SK-N-SH treated with all-trans-retinoic acid at 6 μM for 48 hours (cell line): ENCODE data around the gene MARCHF4.

ENCODE experiments used
- ATAC-seq: fragments of 200-7000 bp; cut with Tn5 transposase; 3 replicates; pipeline ENCODE4 v1.9.1; 2020; ENCODE audit warnings: mild to moderate bottlenecking, moderate library complexity
- ARNTL ChIP-seq: fragments of 450-650 bp; formaldehyde crosslinking; IDR thresholded peaks from 2 replicates; pipeline ENCODE4 v1.5.0; 2020; ENCODE audit warnings: low read depth, mild to moderate bottlenecking, moderate library complexity, borderline replicate concordance
- CSDC2 ChIP-seq: fragments of 250-450 bp; sonication (Bioruptor Pico); IDR thresholded peaks from 2 replicates; pipeline ENCODE4 v1.5.0; 2020; ENCODE audit warnings: mild to moderate bottlenecking, moderate library complexity
- ESRRG ChIP-seq: fragments of 250-450 bp; sonication (Bioruptor Pico); IDR thresholded peaks from 2 replicates; pipeline ENCODE4 v1.6.1; 2021; ENCODE audit warnings: mild to moderate bottlenecking
- GLIS3 ChIP-seq: fragments of 250-450 bp; sonication (Bioruptor Pico); IDR thresholded peaks from 2 replicates; pipeline ENCODE4 v1.5.0; 2020; ENCODE audit warnings: mild to moderate bottlenecking, moderate library complexity
- OSR1 ChIP-seq: fragments of 250-450 bp; sonication (Bioruptor Pico); IDR thresholded peaks from 2 replicates; pipeline ENCODE4 v1.8.0; 2022; ENCODE audit warnings: moderate library complexity, mild to moderate bottlenecking, inconsistent platforms
- PPARA ChIP-seq: fragments of 250-450 bp; sonication (Bioruptor Pico); IDR thresholded peaks from 2 replicates; pipeline ENCODE4 v1.5.0; 2020; ENCODE audit warnings: mild to moderate bottlenecking, borderline replicate concordance
- RARB ChIP-seq: fragments of 250-450 bp; sonication (Bioruptor Pico); IDR thresholded peaks from 2 replicates; pipeline ENCODE4 v1.8.0; 2021; ENCODE audit warnings: mild to moderate bottlenecking, moderate library complexity
- SNAI2 ChIP-seq: fragments of 250-450 bp; sonication (Bioruptor Pico); IDR thresholded peaks from 2 replicates; pipeline ENCODE4 v1.5.0; 2020; ENCODE audit warnings: mild to moderate bottlenecking, moderate library complexity
- TCF4 ChIP-seq: fragments of 250-450 bp; sonication (Bioruptor Pico); IDR thresholded peaks from 2 replicates; pipeline ENCODE4 v1.8.0; 2021; ENCODE audit warnings: mild to moderate bottlenecking, moderate library complexity, borderline replicate concordance
- TOX ChIP-seq: fragments of 250-450 bp; sonication (Bioruptor Pico); IDR thresholded peaks from 2 replicates; pipeline ENCODE4 v1.8.0; 2021; ENCODE audit warnings: mild to moderate bottlenecking, moderate library complexity, borderline replicate concordance
- ZC3H10 ChIP-seq: fragments of 250-450 bp; sonication (Bioruptor Pico); IDR thresholded peaks from 2 replicates; pipeline ENCODE4 v1.5.1; 2021; ENCODE audit warnings: mild to moderate bottlenecking, moderate library complexity
- ZFP3 ChIP-seq: fragments of 250-450 bp; sonication (Bioruptor Pico); IDR thresholded peaks from 2 replicates; pipeline ENCODE4 v1.5.0; 2020; ENCODE audit warnings: mild to moderate bottlenecking, moderate library complexity
- ZFP30 ChIP-seq: fragments of 450-650 bp; formaldehyde crosslinking; IDR thresholded peaks from 2 replicates; pipeline ENCODE4 v1.5.0; 2022; ENCODE audit warnings: mild to moderate bottlenecking, moderate library complexity
- ZNF565 ChIP-seq: fragments of 450-650 bp; formaldehyde crosslinking; conservative IDR thresholded peaks from 2 replicates; pipeline ENCODE4 v1.5.0; 2020; ENCODE audit warnings: low read depth, mild to moderate bottlenecking, moderate library complexity
- ZNF70 ChIP-seq: fragments of 450-650 bp; formaldehyde crosslinking; IDR thresholded peaks from 2 replicates; pipeline ENCODE4 v1.5.0; 2020; ENCODE audit warnings: mild to moderate bottlenecking, moderate library complexity
- ZNF8 ChIP-seq: fragments of 450-650 bp; formaldehyde crosslinking; IDR thresholded peaks from 2 replicates; pipeline ENCODE4 v1.5.0; 2020; ENCODE audit warnings: mild to moderate bottlenecking, moderate library complexity
- TF ChIP-seq, protein P1 (sequence below): fragments of 250-450 bp; sonication (Bioruptor Pico); IDR thresholded peaks from 2 replicates; pipeline ENCODE4 v1.5.1; 2020; ENCODE audit warnings: low read depth, mild to moderate bottlenecking, moderate library complexity
- TF ChIP-seq, protein P2 (sequence below): fragments of 250-450 bp; sonication (Bioruptor Pico); IDR thresholded peaks from 2 replicates; pipeline ENCODE4 v1.8.0; 2020; ENCODE audit warnings: mild to moderate bottlenecking, moderate library complexity, borderline replicate concordance
- TF ChIP-seq, protein P3 (sequence below): fragments of 250-450 bp; sonication (Bioruptor Pico); IDR thresholded peaks from 2 replicates; pipeline ENCODE4 v1.8.0; 2021; ENCODE audit warnings: low read depth, mild to moderate bottlenecking, moderate library complexity, borderline replicate concordance
- TF ChIP-seq, protein P4 (sequence below): fragments of 250-450 bp; sonication (Bioruptor Pico); IDR thresholded peaks from 2 replicates; pipeline ENCODE4 v1.5.1; 2021; ENCODE audit warnings: mild to moderate bottlenecking, moderate library complexity
- TF ChIP-seq, protein P5 (sequence below): fragments of 250-450 bp; sonication (Bioruptor Pico); IDR thresholded peaks from 2 replicates; pipeline ENCODE4 v1.5.0; 2020; ENCODE audit warnings: mild to moderate bottlenecking, moderate library complexity

MARCHF4 gene

DNA sequence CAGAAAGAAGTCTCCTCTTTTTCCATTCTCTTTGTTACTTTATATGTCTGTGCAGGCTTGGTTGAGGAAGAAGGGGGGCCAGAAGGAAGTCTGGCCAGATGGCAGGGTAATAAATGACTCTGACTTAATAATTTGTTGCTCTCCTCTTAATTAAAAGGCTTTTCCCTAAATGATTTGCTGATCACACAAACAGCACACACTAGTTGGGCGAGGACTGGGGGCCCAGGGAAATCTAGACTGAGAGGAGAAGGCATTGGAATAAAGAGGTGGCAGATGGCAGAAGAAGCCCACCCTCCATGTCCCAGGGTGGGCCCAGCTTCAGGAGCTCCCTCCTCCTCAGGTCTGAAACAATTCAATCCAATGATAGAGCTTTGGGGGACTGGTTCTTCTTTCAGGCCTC, 27.3 kb upstream of the MARCHF4 start:
- ATAC-seq: no peak
- TF ChIP-seq ARNTL (no peak), TOX (CRISPR knock-in tag) (no peak), ZFP3 (CRISPR knock-in tag) (no peak), ESRRG (CRISPR knock-in tag) (no peak), TCF4 (CRISPR knock-in tag) (no peak), ZFP30 (CRISPR knock-in tag) (no peak)
- TF ChIP-seq, protein P1, sequence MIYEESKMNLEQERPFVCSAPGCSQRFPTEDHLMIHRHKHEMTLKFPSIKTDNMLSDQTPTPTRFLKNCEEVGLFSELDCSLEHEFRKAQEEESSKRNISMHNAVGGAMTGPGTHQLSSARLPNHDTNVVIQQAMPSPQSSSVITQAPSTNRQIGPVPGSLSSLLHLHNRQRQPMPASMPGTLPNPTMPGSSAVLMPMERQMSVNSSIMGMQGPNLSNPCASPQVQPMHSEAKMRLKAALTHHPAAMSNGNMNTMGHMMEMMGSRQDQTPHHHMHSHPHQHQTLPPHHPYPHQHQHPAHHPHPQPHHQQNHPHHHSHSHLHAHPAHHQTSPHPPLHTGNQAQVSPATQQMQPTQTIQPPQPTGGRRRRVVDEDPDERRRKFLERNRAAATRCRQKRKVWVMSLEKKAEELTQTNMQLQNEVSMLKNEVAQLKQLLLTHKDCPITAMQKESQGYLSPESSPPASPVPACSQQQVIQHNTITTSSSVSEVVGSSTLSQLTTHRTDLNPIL: no peak
- TF ChIP-seq, protein P2, sequence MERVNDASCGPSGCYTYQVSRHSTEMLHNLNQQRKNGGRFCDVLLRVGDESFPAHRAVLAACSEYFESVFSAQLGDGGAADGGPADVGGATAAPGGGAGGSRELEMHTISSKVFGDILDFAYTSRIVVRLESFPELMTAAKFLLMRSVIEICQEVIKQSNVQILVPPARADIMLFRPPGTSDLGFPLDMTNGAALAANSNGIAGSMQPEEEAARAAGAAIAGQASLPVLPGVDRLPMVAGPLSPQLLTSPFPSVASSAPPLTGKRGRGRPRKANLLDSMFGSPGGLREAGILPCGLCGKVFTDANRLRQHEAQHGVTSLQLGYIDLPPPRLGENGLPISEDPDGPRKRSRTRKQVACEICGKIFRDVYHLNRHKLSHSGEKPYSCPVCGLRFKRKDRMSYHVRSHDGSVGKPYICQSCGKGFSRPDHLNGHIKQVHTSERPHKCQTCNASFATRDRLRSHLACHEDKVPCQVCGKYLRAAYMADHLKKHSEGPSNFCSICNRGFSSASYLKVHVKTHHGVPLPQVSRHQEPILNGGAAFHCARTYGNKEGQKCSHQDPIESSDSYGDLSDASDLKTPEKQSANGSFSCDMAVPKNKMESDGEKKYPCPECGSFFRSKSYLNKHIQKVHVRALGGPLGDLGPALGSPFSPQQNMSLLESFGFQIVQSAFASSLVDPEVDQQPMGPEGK (CRISPR knock-in tag): no peak

DNA sequence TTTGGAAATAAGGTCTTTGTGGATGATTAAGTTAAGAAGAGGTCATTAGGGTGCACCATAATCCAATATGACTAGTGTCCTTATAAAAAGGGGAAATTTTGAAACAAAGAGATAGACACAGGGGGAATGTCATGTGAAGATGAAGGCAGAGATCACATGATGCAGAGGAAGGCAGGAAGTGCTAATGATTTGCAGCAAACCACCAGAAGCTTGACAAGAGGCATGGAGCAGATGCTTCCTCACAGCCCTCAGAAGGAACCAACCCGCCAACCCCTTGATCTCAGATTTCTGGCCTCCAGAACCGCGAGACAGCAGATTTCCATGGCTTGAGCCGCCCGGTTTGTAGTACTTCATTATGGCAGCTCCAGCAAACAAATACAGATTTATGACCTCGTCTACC, 22.6 kb upstream of the MARCHF4 start:
- ATAC-seq: no peak
- TF ChIP-seq CSDC2 (CRISPR knock-in tag) (no peak), TOX (CRISPR knock-in tag) (no peak), OSR1 (CRISPR knock-in tag) (no peak), ARNTL (no peak), ZNF70 (CRISPR knock-in tag) (no peak), ZNF565 (CRISPR knock-in tag) (no peak), GLIS3 (CRISPR knock-in tag) (no peak), SNAI2 (no peak), ZC3H10 (CRISPR knock-in tag) (no peak), RARB (CRISPR knock-in tag) (no peak), ZNF8 (CRISPR knock-in tag) (no peak), ESRRG (CRISPR knock-in tag) (no peak), ZFP3 (CRISPR knock-in tag) (no peak), PPARA (CRISPR knock-in tag) (no peak)
- TF ChIP-seq, protein P3, sequence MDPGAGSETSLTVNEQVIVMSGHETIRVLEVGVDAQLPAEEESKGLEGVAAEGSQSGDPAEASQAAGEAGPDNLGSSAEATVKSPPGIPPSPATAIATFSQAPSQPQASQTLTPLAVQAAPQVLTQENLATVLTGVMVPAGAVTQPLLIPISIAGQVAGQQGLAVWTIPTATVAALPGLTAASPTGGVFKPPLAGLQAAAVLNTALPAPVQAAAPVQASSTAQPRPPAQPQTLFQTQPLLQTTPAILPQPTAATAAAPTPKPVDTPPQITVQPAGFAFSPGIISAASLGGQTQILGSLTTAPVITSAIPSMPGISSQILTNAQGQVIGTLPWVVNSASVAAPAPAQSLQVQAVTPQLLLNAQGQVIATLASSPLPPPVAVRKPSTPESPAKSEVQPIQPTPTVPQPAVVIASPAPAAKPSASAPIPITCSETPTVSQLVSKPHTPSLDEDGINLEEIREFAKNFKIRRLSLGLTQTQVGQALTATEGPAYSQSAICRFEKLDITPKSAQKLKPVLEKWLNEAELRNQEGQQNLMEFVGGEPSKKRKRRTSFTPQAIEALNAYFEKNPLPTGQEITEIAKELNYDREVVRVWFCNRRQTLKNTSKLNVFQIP (CRISPR knock-in tag): no peak
- TF ChIP-seq, protein P4, sequence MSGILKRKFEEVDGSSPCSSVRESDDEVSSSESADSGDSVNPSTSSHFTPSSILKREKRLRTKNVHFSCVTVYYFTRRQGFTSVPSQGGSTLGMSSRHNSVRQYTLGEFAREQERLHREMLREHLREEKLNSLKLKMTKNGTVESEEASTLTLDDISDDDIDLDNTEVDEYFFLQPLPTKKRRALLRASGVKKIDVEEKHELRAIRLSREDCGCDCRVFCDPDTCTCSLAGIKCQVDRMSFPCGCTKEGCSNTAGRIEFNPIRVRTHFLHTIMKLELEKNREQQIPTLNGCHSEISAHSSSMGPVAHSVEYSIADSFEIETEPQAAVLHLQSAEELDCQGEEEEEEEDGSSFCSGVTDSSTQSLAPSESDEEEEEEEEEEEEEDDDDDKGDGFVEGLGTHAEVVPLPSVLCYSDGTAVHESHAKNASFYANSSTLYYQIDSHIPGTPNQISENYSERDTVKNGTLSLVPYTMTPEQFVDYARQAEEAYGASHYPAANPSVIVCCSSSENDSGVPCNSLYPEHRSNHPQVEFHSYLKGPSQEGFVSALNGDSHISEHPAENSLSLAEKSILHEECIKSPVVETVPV: no peak
- TF ChIP-seq, protein P5, sequence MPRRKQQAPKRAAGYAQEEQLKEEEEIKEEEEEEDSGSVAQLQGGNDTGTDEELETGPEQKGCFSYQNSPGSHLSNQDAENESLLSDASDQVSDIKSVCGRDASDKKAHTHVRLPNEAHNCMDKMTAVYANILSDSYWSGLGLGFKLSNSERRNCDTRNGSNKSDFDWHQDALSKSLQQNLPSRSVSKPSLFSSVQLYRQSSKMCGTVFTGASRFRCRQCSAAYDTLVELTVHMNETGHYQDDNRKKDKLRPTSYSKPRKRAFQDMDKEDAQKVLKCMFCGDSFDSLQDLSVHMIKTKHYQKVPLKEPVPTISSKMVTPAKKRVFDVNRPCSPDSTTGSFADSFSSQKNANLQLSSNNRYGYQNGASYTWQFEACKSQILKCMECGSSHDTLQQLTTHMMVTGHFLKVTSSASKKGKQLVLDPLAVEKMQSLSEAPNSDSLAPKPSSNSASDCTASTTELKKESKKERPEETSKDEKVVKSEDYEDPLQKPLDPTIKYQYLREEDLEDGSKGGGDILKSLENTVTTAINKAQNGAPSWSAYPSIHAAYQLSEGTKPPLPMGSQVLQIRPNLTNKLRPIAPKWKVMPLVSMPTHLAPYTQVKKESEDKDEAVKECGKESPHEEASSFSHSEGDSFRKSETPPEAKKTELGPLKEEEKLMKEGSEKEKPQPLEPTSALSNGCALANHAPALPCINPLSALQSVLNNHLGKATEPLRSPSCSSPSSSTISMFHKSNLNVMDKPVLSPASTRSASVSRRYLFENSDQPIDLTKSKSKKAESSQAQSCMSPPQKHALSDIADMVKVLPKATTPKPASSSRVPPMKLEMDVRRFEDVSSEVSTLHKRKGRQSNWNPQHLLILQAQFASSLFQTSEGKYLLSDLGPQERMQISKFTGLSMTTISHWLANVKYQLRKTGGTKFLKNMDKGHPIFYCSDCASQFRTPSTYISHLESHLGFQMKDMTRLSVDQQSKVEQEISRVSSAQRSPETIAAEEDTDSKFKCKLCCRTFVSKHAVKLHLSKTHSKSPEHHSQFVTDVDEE (CRISPR knock-in tag): no peak
- TF ChIP-seq, protein P2 (CRISPR knock-in tag): no peak
